K562 (cell line): ENCODE measurements around the gene CEACAM18. TPM values are rescaled to one million over a fixed set of nuclear protein-coding genes. Genes with fewer than 3 reads are reported as not detected.

Experiments used
- CHD4 ChIP-seq: fragments of 200-600 bp; sonication (generic); IDR thresholded peaks from 3 replicates; pipeline ENCODE4 v1.6.1; 2012; ENCODE audit warnings: low read depth, mild to moderate bottlenecking, mixed read lengths, low read length, inconsistent platforms; ENCODE audit not compliant: insufficient read depth, insufficient replicate concordance, poor library complexity, severe bottlenecking
- ETV1 ChIP-seq: fragments of 450-650 bp; conservative IDR thresholded peaks from 2 replicates; pipeline ENCODE4 v1.6.1; 2016; ENCODE audit warnings: missing genetic modification characterization, control low read depth, low read depth, missing compliant biosample characterization
- FOXK1 ChIP-seq: sonication (generic); formaldehyde crosslinking; IDR thresholded peaks from 2 replicates; pipeline ENCODE4 v1.8.0; 2022; ENCODE audit warnings: missing genetic modification reagents, mild to moderate bottlenecking, borderline replicate concordance
- FOXM1 ChIP-seq, 2 experiments: fragments of 450-650 bp in 1 of 2; sonication (generic) in 1 of 2; formaldehyde crosslinking in 1 of 2; IDR thresholded peaks; 2 replicates each; pipeline versions ENCODE4 v1.6.1 to v1.9.0; 2017 to 2022; ENCODE audit warnings: low read depth in 2 of 2, mild to moderate bottlenecking in 2 of 2, missing genetic modification reagents in 1 of 2, moderate library complexity in 1 of 2
- MBD1 ChIP-seq: fragments of 250-450 bp; sonication (Bioruptor Pico); IDR thresholded peaks from 2 replicates; pipeline ENCODE4 v1.8.0; 2022; ENCODE audit warnings: inconsistent platforms
- MNT ChIP-seq, 2 experiments: fragments of 450-650 bp; conservative IDR thresholded peaks; 2 replicates each; pipeline ENCODE4 v1.6.1; 2017; ENCODE audit warnings: mild to moderate bottlenecking in 2 of 2, moderate library complexity in 2 of 2
- RCOR1 ChIP-seq, 2 experiments: IDR thresholded peaks; 2 replicates each; pipeline ENCODE4 v1.6.1; 2012; ENCODE audit warnings: low read depth in 2 of 2, low read length in 2 of 2, borderline replicate concordance in 1 of 2, improper control_type of control experiment in 1 of 2
- TAF1 ChIP-seq: IDR thresholded peaks from 2 replicates; pipeline ENCODE4 v1.6.1; 2011; ENCODE audit warnings: mild to moderate bottlenecking, low read length, moderate library complexity; ENCODE audit not compliant: insufficient read depth, control insufficient read depth, severe bottlenecking; ENCODE audit errors: extremely low read depth
- TAL1 ChIP-seq: fragments of 450-650 bp; IDR thresholded peaks from 2 replicates; pipeline ENCODE4 v1.6.1; 2016; ENCODE audit warnings: mild to moderate bottlenecking
- ZBTB2 ChIP-seq: fragments of 450-650 bp; IDR thresholded peaks from 2 replicates; pipeline ENCODE4 v1.6.1; 2016; ENCODE audit warnings: antibody characterized with exemption
- polyA plus RNA-seq, 8 experiments: library from polyadenylated mRNA; depleted of rRNA in 4 of 8; stranded (reverse) in 5 of 8; unstranded in 3 of 8; fragments of >200 nt; fragmentation: Nextera tagmentation in 2 of 8; fragmentation: Illumina TruSeq in 1 of 8; extraction: Ambion mirVana in 2 of 8; extraction: Trizol in 1 of 8; gene quantifications; 2 replicates each; pipeline versions ENCODE4 v1.2.1 to v1.2.3, GENCODE V29; 2011 to 2014; ENCODE audit warnings: inconsistent platforms in 1 of 8, missing spikeins in 1 of 8
- total RNA-seq, 7 experiments: library from RNA; depleted of rRNA in 6 of 7; stranded (reverse); fragments of >200 nt in 6 of 7; fragmentation: Illumina TruSeq in 2 of 7; extraction: Trizol in 2 of 7; gene quantifications; 2 replicates each; pipeline versions ENCODE4 v1.2.1 to v1.2.3, GENCODE V29; 2011 to 2021; ENCODE audit warnings: low replicate concordance in 1 of 7
- TF ChIP-seq, protein P1 (sequence below), 3 experiments: fragments of 200-800 bp in 1 of 3; fragments of 250-450 bp in 1 of 3; fragments of 450-650 bp in 1 of 3; sonication (Bioruptor Pico) in 1 of 3; sonication (Bioruptor generic) in 1 of 3; formaldehyde crosslinking in 1 of 3; IDR thresholded peaks; 2 replicates each; pipeline versions ENCODE4 v1.6.1 to v1.8.0; 2016 to 2022; ENCODE audit warnings: mild to moderate bottlenecking in 2 of 3, missing genetic modification characterization in 2 of 3, missing compliant biosample characterization in 1 of 3, moderate library complexity in 1 of 3
- TF ChIP-seq, protein P2 (sequence below): fragments of 450-650 bp; IDR thresholded peaks from 2 replicates; pipeline ENCODE4 v1.6.1; 2014; ENCODE audit warnings: low read depth, mild to moderate bottlenecking, moderate library complexity, borderline replicate concordance

CEACAM18 gene
- total and polyA plus RNA-seq, 9 of the 15 experiments (the other 6 are each of a cell fraction or from before 2014, with no cell fraction given): 0.08 to 0.24 (median 0.15) TPM; not detected in 3

DNA sequence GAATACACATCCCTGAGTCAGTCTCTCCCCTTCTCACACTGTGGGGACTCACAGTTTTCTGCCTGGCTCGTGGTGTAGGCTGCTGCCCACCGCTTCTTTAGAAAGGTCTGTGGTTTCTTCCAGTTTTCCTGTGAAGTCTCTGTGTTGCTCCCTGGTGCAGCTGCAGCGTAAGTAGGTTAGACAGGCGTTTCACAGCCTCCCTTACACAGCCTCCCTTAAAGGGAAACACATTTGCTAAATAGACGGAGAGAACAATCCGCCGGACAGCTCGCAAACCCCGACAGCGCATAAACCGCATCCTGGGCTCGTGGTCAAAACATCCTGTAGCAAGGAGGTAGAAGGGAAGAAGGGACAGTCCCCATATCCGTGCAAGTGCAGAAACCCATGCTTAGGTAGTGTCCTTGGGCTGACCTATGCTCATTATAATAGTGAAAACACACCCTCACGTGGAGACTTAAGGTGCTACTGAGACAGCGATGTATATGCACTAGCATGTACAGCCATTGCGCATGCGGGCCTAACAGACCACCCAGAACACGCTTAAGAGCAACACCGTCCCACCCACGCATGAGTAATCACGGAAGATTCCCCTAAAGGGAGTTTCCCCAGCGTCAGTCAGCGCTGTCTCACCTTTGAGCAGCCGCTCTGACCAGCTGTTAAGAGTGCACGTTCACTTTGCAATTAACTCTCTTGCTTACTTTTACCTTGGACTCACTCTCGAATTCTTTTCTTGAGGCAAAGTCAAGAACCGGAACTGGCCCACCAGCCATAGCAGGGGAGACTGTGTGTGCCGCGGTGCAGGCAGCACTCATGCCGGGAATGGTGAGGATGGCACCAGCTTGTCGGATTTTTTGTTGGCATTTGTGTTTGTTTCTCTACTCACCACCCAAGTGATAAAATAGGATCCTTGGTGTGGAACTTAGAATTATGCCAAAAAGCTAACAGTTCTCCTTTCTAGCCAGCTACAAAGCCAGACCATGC is 36.6 kb upstream of the CEACAM18 start (continued):
- TF ChIP-seq, protein P1, sequence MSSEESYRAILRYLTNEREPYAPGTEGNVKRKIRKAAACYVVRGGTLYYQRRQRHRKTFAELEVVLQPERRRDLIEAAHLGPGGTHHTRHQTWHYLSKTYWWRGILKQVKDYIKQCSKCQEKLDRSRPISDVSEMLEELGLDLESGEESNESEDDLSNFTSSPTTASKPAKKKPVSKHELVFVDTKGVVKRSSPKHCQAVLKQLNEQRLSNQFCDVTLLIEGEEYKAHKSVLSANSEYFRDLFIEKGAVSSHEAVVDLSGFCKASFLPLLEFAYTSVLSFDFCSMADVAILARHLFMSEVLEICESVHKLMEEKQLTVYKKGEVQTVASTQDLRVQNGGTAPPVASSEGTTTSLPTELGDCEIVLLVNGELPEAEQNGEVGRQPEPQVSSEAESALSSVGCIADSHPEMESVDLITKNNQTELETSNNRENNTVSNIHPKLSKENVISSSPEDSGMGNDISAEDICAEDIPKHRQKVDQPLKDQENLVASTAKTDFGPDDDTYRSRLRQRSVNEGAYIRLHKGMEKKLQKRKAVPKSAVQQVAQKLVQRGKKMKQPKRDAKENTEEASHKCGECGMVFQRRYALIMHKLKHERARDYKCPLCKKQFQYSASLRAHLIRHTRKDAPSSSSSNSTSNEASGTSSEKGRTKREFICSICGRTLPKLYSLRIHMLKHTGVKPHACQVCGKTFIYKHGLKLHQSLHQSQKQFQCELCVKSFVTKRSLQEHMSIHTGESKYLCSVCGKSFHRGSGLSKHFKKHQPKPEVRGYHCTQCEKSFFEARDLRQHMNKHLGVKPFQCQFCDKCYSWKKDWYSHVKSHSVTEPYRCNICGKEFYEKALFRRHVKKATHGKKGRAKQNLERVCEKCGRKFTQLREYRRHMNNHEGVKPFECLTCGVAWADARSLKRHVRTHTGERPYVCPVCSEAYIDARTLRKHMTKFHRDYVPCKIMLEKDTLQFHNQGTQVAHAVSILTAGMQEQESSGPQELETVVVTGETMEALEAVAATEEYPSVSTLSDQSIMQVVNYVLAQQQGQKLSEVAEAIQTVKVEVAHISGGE (CRISPR knock-in tag; IDR thresholded peaks at IDR 0.05): 0 out of 6 replicates have a peak, but pooled peaks of 1 of the 3 experiments have one; percentile 32
- TF ChIP-seq, protein P2, sequence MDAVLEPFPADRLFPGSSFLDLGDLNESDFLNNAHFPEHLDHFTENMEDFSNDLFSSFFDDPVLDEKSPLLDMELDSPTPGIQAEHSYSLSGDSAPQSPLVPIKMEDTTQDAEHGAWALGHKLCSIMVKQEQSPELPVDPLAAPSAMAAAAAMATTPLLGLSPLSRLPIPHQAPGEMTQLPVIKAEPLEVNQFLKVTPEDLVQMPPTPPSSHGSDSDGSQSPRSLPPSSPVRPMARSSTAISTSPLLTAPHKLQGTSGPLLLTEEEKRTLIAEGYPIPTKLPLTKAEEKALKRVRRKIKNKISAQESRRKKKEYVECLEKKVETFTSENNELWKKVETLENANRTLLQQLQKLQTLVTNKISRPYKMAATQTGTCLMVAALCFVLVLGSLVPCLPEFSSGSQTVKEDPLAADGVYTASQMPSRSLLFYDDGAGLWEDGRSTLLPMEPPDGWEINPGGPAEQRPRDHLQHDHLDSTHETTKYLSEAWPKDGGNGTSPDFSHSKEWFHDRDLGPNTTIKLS: 0 out of 2 replicates have a peak, but pooled peaks have one; percentile 4
- TF ChIP-seq ZBTB2 (peak; percentile 88; the same call in 1 of the 2 replicates), TAF1 (peak; percentile 18), FOXM1 (IDR thresholded peaks at IDR 0.05; ENCODE audit: low read depth) (no peak), FOXM1 (CRISPR knock-in tag; IDR thresholded peaks at IDR 0.05; ENCODE audit: low read depth) (no peak), TAL1 (no peak), FOXK1 (0 out of 2 replicates have a peak, but pooled peaks have one; percentile 36), RCOR1 (IDR thresholded peaks at IDR 0.05; ENCODE audit: borderline replicate concordance in 1 of 2, low read depth in 2 of 2, low read length in 2 of 2) (peak in 1 of 2 experiments; percentile 62; a peak in 2 of 4 replicates), MNT (conservative IDR thresholded peaks at IDR 0.05) (peak; percentile 67 to 82), MBD1 (no peak), ETV1 (peak; percentile 76), CHD4 (no peak)
